AG08395 (cell line): ENCODE results near the gene SPZ1.
"Not testable (repeated sequence)": the region's sequence is repeated elsewhere in the genome, so short reads cannot be mapped to it uniquely, and the experiment has no call there.

Source experiments
- DNase-seq: peaks from one replicate; pipeline ENCODE4 v3.0.0; 2012; ENCODE audit warnings: mixed read lengths, low spot score

The SPZ1 gene

DNA sequence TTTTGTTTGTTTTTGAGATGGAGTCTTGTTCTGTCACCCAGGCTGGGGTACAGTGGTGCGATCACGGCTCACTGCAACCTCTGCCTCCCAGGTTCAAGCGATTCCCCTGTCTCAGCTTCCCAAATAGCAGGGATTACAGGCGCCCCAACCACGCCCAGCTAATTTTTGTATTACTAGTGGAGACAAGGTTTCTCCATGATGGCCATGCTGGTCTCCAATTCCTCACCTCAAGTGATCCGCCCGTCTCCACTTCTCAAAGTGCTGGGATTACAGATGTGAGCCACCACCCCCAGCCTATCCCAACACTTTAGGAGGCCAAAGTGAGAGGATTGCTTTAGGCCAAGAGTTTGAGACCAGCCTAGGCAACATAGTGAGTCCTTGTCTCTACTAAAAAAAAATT, 19.3 kb downstream of the SPZ1 start:
- no peak for DNase-seq

DNA sequence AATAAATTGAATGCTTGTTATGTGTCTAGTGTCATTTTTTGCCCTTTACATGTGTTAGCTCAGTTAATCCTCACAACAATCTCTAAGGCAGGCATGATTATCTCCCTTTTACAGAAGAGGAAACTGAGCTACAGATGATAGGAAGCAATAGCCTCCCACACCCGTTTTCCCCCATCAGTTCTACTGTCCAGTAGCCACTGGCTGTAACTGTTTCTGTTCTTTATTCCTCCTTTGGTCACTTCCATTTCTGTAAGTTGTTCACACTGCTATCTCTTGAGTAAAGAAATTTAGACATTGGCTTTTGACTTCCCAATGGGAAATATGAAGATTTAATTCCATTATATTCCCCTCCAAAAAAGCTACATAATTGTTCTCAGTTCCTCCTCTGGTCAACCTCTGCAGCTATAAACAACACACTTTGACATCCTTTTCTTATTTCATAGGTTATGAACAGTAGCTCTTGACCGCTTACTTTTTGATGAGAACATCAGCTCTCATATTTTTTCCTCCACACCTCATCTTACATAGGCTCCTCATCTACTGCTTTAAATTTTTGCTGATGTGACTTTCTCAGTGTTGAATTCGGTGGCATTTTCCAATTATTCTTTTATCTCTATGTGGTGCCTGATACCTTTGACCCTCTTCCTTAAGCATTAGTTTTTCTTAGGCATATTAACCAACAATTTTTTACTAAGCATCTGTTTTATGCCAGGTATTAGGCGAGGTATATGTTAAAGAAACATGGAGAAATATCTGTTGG, 21.4 kb downstream of the SPZ1 start:
- DNase-seq, result no peak

DNA sequence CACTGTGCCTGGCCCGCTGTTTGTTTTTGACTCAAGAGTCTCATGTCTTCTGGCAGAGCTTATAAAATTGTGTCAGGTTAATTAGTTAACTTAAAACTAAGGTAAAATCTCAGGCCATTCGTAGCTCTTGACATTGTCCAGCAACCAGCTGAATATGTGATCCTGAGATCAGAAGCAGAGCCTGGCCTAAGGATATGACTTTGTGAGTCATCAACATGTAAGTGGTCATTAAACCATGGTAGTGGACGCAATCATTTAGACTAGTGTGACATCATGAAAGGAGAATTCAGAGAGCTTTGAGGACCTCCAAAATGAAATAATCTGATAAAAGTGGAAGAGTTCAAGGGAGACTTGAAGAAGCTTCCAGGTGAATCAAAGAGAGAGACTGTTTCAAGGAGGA, 23.3 kb downstream of the SPZ1 start:
- DNase-seq, result no peak

DNA sequence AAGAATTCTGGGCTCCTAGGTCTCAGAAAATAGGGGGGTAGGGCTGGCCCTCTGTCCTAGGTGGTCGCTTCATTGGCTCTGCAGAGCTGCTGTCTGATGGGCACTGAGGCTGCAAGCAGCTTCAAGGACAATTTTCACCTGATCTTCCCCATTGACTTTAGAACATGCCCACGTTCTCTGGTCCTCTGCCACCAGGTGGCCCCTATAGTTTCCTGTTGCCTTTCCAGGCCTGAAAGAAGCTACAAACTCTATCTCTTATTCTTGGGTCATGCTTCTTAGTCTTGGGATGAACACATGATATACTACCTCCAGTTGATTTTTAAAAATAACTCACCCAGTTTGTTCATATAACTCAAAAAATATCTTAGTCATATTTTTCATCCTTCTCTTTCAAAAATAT, 26.3 kb downstream of the SPZ1 start:
- no peak for DNase-seq

DNA sequence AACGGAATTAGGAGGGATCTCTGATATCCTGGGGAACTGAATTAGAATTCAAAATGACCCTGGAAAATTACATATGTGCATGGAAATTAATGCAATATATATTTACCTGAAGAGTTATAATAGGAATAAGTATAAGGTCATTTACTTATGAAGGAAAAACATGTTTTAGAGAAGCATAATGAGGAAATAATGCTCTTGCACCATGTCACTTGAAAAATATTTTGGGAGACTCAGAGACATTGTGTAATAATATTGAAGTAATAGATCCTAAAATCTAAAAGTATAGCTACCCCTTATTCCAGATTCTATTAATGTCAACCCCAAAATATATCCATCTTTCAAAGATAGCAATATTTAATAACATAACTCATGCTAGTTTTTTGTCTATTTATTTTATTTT, 28.4 kb downstream of the SPZ1 start:
- DNase-seq, result no peak

DNA sequence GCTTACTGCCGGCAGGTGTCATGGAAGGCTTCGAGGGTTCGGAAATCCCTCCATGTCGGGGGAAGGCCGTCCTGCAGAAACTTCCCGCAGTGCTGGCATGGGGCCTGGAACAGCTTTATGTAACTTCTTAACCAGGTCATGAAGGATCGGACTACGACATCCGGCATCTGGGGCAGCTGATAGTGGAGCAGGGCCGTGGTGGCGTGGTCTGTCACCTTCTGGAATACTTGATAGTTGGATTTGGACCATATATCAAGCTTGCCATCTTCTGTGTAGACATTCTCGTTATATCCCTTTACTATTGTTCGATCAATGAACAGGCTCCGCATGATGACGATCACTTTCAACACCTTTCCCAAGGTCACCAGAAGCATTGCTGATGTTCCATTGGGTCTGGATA, 31.2 kb downstream of the SPZ1 start:
- DNase-seq, result not testable (repeated sequence)

DNA sequence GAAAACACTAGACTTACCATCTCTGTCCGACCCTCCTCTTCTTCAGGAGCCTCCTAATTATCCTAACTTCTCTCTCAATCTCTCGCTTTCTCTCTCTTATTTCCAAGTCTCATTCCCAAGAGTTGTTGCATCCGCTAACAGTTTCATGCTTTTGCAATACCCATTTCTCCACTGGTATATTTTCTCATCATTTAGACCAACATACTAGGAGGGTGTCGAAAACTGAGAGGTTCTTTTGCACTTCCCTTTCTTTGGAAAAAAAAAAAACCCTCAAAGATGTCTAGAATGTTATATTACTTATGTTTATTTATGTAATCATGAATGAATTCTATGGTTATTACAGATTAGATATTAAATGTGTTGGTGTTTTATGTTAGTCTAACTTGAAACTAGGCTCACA, 35.9 kb downstream of the SPZ1 start:
- DNase-seq, result no peak

DNA sequence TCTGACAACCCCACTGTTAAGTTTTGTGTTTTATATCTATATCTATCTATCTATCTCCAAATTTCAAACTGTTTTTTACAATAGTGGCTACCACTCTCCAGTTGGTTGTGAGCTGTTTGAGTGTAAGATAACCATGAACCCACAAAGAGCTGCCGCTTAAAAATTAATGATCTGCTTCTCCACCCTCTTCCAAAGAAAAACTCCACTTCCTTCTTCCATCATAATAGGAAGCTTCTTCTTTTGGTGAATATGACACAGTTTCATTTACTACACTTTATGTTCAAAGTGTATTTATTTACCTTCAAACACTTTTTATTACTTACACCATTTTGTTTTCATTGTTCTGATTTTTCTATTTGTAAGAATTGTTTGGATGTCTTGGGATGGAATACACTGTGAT, 37.9 kb downstream of the SPZ1 start:
- no peak for DNase-seq

DNA sequence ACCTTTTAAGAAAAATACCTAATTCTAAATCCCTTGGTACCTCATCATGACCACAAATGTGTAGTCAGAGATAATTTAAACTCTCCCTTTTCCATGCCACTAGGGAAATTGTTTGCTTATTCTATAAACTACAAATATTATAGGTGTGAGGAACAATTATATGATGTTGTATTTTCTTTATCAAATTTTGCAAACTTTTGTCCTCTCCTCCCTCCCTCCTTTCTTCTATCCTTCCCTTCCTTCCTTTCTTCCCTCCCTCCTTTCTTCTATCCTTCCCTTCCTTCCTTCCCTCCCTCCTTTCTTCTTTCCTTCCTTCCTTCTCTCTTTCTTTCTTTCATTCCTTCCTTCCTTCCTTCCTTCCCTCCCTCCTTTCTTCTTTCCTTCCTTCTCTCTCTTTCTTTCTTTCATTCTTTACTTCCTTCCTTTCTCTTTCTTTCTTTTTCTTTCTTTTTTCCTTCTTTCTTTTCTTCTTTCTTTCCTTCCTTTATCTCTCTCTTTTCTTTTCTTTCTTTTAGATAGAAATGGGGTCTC, 41.2 kb downstream of the SPZ1 start:
- no peak for DNase-seq

DNA sequence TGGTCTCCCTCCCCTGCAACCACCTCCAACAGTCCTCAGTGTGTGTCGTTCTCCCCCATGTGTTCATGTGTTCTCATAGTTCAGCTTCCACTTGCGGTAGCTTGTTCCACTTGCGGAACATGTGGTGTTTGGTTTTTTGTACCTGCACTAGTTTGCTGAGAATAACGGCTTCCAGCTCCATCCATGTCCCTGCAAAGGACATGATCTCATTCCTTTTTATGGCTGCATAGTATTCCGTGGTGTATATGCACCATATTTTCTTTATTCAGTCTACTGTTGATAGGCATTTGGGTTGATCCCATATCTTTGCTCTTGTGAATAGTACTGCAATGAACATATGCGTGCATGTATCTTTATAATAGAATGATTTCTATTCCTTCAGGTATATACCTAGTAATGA, 45.1 kb downstream of the SPZ1 start:
- no peak for DNase-seq

DNA sequence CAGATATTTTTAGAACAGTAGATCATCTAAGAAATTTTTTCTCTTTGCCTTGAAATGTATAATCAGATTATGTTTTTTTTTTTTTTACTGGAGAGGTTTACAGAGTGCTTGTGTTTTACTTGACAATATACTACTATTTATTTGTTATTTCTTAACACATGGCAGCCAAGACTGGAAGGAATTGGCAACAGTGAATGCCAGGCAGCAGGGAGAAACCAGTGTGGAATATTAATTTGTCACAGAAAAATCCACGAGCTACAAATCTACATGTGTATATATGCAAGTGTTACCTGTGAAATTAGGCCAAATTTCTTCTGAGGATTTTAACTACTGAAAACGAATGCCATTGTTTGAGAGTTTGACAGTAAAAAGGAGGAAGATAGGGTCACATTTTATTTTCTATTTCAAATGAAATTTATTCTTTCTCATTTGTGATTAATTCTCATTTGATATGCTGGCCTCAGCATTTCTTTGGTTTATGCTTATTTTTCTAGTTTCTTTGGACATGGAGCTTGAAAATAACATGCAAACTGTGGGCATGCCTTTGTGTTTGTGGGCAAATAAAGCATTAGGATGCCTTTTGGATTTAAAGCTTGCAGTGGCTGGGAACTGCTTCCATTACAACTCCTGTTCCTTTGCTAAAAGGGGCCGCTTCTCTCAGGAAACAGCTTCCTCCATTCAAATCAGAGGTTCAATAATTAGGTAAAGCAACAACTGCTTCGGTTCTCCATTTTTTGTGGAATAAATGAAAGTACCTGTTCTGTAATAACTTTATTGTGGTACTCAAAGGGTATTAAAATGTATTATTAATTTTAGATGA, 49.1 kb downstream of the SPZ1 start:
- no peak for DNase-seq

DNA sequence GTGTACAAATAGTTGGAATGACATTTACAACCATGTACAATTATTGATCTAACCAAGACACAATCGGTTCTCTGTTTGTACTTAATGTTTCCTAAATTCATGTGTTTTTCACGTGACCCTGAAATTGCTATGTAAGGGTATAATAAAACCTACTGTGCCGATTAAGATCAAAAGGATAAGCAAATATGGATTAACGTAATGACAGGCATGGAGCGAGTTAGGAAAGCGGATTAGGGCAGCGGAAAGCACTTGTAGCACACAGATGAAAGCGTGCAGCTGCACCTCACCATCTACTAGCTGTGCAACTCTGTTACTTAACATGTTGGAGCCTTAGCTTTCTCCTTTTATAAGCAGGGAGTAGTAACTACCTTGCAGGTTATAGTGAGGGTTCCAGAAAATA, 49.7 kb downstream of the SPZ1 start:
- no peak for DNase-seq

DNA sequence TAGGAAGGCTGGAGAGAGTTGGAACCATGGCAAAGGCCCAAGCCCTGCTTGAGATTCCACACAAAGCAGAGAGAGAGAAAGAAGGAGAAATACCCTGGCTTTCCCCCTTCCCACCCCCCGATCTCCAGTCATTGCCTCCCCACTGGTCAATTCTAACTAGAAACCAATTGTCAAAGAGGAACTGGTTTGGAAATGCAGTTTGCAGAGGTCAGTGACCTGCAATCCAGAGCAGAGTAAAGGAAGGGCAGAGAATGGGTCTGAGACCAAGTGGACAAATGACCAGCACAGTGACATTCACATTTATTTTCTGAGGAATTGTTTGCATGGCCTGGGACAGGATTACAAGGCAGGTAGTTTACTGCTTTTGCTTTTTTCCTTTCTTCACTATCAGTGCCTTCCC, 50.6 kb downstream of the SPZ1 start:
- DNase-seq, result no peak
